ENCODE measurements around the gene REXO4. TPM values are rescaled to one million over a fixed set of nuclear protein-coding genes. Genes with fewer than 3 reads are reported as not detected.

Gene REXO4
- total and polyA plus RNA-seq, 9 of the 15 experiments (the other 6 are each of a cell fraction or from before 2014, with no cell fraction given), result 3.4 to 72.9 (median 31.1) TPM

GRCh38 chr9:133440874-133441273 lies 23.1 kb upstream of the REXO4 start:
- Histone ChIP-seq H3K4me2 (ENCODE audit: insufficient read depth, low read length) (no peak overlapping the region), H3K79me2 (ENCODE audit: control insufficient read depth, insufficient read depth, low read length) (no peaks in the 10 kb centered on the region), H3K4me3 (no peak overlapping the region), H3K9me3 (replicated peaks; ENCODE audit: control insufficient read depth, insufficient read depth, low read depth, low read length) (no peaks in the 10 kb centered on the region), H3K27me3 (ENCODE audit: control insufficient read depth in 2 of 2, insufficient read depth in 2 of 2, low read length in 2 of 2) (peaks cover 59 to 99% of the 10 kb centered on the region in 2 experiments), H3K36me3 (ENCODE audit: control insufficient read depth, insufficient read depth, low read length) (no peaks in the 10 kb centered on the region), H3K9me1 (ENCODE audit: control insufficient read depth, insufficient read depth, low read length) (peaks cover 3% of the 10 kb centered on the region), H3K27ac (ENCODE audit: extremely low read depth, low read depth, low read length) (no peak overlapping the region), H4K20me1 (replicated peaks; ENCODE audit: control insufficient read depth, insufficient read depth, low read length) (peaks cover 20% of the 10 kb centered on the region; the same call in 1 of the 2 replicates), H3K9ac (ENCODE audit: insufficient read depth in 1 of 2, low read depth in 2 of 2, low read length in 2 of 2) (no peak overlapping the region), H2AFZ (ENCODE audit: low read depth, low read length) (no peak overlapping the region), H3K4me1 (replicated peaks in 1 of 2; ENCODE audit: control insufficient read depth in 2 of 2, insufficient read depth in 2 of 2, low read length in 2 of 2) (peaks cover 0 to 28% of the 10 kb centered on the region in 2 experiments; a peak in 2 of 5 replicates)
- 21% methylated on average over 12 of the region's 12 CpGs for WGBS (ENCODE audit: insufficient coverage, low coverage, missing lambda C conversion rate)
- BruUV-seq (replicated peaks), result no TSS peak
- CTCF ChIA-PET (ENCODE audit: low intra/inter-chr PET ratio), result no interaction called here
- FAIRE-seq, result no peak
- in situ Hi-C loops (cut with MboI), result no loop called here
- POLR2A ChIA-PET, result interaction anchor here (0.7 kb wide), 1 partner anchor 9 kb away, joined by 5 read pairs; no protein-coding TSS in a partner anchor
- peak; percentile 43; the same call in 1 of the 2 replicates for TF ChIP-seq L3MBTL2 (IDR thresholded peaks at IDR 0.05)
- TF ChIP-seq MEIS2 (IDR thresholded peaks at IDR 0.05; ENCODE audit: partially characterized antibody), result no peak
- TF ChIP-seq NEUROD1 (IDR thresholded peaks at IDR 0.05; ENCODE audit: borderline replicate concordance, low read depth, low read length, partially characterized antibody), result no peak
- TF ChIP-seq CXXC5 (CRISPR knock-in tag; IDR thresholded peaks at IDR 0.05), result no peak
- TF ChIP-seq PRDM10 (IDR thresholded peaks at IDR 0.05; ENCODE audit: partially characterized antibody), result no peak
- peak in 1 of 2 experiments; percentile 13 for TF ChIP-seq E2F6 (IDR thresholded peaks at IDR 0.05; ENCODE audit: borderline replicate concordance in 1 of 2, extremely low read depth in 1 of 2, insufficient read depth in 1 of 2, insufficient read length in 1 of 2, low read depth in 1 of 2, low read length in 1 of 2, poor library complexity in 1 of 2, severe bottlenecking in 1 of 2)
- intact Hi-C loops (cut with micrococcal nuclease), result no loop called here
- peak; percentile 52 for ATAC-seq
- peak in 2 of 4 experiments; percentile 33 to 36 for DNase-seq (ENCODE audit: extremely low read depth in 1 of 4, low spot score in 3 of 4)
